ENCODE results near the gene CRYBA4.

DNA sequence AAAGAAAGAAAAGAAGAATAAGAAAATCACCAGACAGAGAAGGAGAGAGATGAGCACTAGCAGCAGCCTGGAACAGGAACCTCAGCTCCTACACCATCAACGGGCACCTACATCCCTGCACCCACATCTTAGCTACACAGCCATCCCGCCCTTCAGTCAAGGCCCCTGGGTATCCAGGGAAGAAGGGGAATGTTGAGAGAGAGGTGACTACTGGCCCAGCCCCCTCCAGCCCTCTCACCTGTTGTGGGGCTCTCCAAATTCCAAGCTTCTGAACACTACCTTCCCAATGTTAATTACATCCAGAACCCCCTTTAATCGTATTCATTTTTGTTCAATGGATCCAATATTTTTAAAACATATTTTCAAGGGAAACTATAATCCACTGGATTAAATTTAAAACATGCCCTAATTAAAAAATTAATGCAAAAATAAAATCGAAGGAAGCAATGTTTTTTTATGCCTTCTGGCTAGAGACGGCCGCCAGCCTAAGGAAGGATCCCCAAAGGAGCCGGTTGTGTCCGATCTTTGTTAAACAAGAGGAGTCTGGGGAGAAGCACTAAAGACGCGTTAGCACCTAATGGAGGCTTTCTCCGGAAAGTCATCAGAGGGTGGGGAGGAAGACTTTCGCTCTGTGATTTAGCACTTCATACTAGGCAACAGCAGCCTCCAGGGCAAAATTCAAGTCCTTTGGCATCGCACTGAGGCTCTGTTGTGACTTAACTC is 41.4 kb upstream of the CRYBA4 start:
- TF ChIP-seq, protein P1, sequence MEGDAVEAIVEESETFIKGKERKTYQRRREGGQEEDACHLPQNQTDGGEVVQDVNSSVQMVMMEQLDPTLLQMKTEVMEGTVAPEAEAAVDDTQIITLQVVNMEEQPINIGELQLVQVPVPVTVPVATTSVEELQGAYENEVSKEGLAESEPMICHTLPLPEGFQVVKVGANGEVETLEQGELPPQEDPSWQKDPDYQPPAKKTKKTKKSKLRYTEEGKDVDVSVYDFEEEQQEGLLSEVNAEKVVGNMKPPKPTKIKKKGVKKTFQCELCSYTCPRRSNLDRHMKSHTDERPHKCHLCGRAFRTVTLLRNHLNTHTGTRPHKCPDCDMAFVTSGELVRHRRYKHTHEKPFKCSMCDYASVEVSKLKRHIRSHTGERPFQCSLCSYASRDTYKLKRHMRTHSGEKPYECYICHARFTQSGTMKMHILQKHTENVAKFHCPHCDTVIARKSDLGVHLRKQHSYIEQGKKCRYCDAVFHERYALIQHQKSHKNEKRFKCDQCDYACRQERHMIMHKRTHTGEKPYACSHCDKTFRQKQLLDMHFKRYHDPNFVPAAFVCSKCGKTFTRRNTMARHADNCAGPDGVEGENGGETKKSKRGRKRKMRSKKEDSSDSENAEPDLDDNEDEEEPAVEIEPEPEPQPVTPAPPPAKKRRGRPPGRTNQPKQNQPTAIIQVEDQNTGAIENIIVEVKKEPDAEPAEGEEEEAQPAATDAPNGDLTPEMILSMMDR (IDR thresholded peaks at IDR 0.05): no peak
- no peak for TF ChIP-seq POLR2A (IDR thresholded peaks at IDR 0.05)
